ENCODE data around the gene RIMBP3C.
"Not testable (repeated sequence)": the region's sequence is repeated elsewhere in the genome, so short reads cannot be mapped to it uniquely, and the experiment has no call there.

Gene RIMBP3C

GRCh38 chr22:21512022-21512421 is 39.2 kb downstream of the RIMBP3C start:
- DNase-seq (ENCODE audit: low read depth); H3K4me3 ChIP-seq (ENCODE audit: control insufficient read depth, low read depth, low read length): not testable (repeated sequence)

DNA sequence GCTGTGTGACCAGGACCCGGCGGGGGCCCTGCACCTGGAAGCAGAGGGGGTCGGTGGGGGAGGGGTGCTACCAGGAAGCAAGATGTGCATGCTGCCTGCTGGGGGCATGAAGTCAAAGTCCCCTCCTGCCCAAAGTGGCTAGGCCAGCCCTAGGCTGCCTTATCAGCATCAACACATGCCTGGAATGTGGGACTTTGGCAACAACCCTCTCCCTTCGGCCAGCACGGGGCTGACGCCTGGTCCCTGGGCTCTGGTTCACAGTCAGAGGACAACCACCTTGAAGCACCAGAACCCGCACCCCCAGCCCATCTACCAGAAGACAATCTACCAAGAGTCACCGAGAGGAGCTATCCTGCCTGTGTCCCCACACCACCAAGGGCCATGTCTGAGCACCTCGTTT is 40.9 kb downstream of the RIMBP3C start:
- not testable (repeated sequence) for H3K4me3 ChIP-seq (ENCODE audit: control insufficient read depth, low read depth, low read length); DNase-seq (ENCODE audit: low read depth)

- not testable (repeated sequence) for DNase-seq (ENCODE audit: low read depth); H3K4me3 ChIP-seq (ENCODE audit: control insufficient read depth, low read depth, low read length)
These were observed 51.4 kb downstream of the RIMBP3C start for GRCh38 chr22:21499623-21500506.

- not testable (repeated sequence) for H3K4me3 ChIP-seq (ENCODE audit: control insufficient read depth, low read depth, low read length); DNase-seq (ENCODE audit: low read depth)
These were observed 52.8 kb downstream of the RIMBP3C start for GRCh38 chr22:21498489-21498888.

GRCh38 chr22:21497984-21498383 is 53.3 kb downstream of the RIMBP3C start:
- not testable (repeated sequence) for DNase-seq (ENCODE audit: low read depth); H3K4me3 ChIP-seq (ENCODE audit: control insufficient read depth, low read depth, low read length)
